Umbilical cord (tissue), 2 donors: Measurements from ENCODE around the gene PTPA. TPM values are rescaled to one million over a fixed set of nuclear protein-coding genes. Genes with fewer than 3 reads are reported as not detected.
A peak's percentile ranks its signal among the peaks of the same experiment; 100 is the strongest.

ENCODE experiments used
- DNase-seq: peaks from one replicate; pipeline ENCODE4 v3.0.0-alpha.2; 2015; ENCODE audit warnings: low spot score
- total RNA-seq: library from RNA; depleted of rRNA; stranded (reverse); fragments of >200 nt; gene quantifications from one replicate; pipeline ENCODE4 v1.2.3, GENCODE V29; 2014; ENCODE audit warnings: low replicate concordance; ENCODE audit not compliant: insufficient read depth

The PTPA gene
- total RNA-seq, 1 donor from 2014 or later: 24.1 TPM

- no peak for DNase-seq
Measured at GRCh38 chr9:129081388-129081904, 29.8 kb upstream of the PTPA start.

GRCh38 chr9:129084087-129084486 lies 27.1 kb upstream of the PTPA start:
- DNase-seq: no peak

GRCh38 chr9:129089246-129089645 lies 22.0 kb upstream of the PTPA start:
- DNase-seq: no peak

- no peak for DNase-seq
Measured at GRCh38 chr9:129093602-129094386, 17.4 kb upstream of the PTPA start.

GRCh38 chr9:129094387-129095169 lies 16.6 kb upstream of the PTPA start:
- no peak for DNase-seq

- DNase-seq: no peak
Measured at GRCh38 chr9:129095170-129095667, 16.0 kb upstream of the PTPA start.

DNA sequence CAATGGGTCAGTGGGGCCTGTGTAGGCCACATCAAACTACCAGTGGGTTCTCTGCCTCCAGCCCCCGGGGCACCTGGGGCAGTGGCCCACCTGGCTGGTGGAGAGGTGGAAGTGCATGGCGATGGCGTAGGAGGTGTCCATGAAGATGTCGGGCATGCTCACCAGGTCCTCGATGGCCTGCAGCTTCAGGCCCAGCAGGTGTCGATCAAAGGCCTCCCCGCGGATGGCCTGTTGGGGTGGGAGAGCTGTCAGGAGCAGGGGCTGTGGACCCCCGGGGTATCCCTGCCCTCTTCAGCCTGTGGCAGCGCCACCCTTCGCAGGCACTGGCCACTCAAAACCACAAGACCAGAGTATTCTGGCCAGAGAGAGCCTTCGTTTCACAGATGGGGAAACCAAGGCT lies 15.3 kb upstream of the PTPA start:
- DNase-seq: no peak

DNA sequence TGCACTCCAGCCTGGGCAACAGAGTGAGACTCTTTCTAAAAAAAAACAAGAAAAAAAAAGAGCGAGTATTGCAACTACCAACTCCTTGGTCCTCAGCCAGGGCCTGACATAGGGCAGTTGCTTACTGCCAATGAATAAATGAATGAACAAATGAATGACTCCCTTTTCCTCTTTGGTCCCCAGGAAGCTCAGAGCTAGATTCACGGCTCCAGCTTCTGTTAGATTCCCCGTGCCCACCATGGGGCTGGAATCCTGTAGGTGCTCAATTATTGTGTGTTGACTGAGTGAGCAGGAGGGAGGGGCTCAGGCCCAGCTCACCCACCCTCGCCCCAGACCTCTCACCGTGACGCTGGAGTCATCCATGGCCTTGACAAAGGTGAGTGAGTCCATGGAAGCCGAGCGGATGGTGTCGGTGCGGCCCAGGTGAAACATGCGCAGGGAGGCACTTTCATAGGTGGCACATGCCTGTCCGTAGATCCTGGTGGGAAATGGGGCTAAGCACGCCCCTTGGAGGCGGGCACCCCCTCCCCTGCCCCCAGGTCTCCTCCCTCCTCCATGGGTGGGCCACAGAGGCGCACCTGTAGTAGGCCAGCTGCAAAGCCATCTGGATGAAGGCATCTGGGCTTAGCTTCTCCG lies 13.4 kb upstream of the PTPA start:
- no peak for DNase-seq

DNA sequence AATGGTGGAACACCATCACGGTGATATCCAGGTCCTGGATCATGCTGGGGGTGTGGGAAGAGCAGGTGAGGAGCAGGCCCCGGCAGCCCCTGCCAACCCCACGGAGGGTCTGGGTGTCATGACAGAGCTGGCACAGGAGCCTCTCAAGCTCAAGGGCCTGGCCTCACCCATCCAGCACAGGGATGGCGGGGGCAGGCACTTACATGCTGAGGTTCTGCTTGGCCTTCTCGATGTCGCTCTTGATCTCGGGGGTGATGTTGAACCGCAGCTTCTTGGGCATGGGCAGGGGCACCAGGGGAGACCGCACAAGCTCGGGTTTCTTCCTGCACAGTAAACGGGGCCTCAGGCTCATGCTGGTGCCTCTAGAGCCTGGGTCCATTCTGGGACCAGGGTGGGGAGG lies 12.9 kb upstream of the PTPA start:
- no peak for DNase-seq

DNA sequence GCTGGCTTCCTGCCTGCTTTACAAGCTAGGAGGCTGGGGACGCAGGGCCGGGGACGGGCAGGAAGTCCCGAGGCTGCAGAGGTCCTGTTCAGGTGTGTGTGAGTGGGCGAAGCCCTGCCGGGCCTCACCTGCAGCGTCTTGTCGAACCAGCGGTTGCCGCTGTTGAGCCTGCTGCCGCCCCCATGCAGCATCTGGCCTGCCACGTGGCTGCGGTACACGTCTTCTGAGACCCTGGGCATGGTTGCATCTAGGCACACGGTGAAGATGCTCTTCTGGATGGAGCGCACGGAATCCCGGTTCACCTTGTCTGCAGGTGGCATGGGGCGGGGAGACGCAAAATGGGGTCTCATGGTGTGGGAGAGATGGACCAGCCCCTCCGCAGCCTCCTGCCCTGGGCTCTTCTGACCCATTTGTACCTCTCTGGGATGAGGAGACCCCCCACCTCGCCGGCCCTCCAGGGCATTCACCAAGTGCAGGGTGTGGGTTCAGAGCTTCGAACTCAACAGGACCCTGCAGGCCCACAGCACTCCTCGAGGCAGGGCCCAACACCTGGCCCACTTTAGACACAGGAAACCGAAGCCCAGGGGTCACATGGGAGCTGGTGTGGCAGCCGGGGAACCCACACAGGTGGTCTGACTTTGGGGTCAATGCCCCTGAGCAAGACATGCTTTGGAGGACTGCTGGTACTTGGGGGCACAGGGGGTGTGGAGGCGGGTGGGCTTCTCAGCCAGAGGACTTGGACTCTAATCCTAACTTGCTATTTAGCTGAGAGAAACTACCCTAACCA lies 10.6 kb upstream of the PTPA start:
- no peak for DNase-seq

DNA sequence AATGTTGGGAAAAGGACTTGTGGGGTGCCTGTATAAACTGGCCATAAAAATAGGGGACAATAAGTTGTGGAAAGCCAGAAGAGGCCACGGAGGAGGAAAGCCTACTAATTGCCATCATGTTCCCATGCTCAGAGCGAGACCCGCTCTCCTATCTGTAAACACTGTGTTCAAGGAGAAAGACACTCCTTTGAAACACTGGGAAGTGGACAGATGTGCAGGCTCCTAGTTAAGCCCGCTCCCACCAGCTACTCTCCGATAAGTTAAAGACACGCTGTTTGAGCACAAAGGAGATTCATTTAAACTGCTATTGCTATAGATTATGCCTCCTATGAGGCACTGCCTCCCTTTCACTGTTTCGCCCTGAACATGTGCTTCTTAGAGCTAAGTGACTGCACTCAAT lies 9.9 kb upstream of the PTPA start:
- DNase-seq: no peak

DNA sequence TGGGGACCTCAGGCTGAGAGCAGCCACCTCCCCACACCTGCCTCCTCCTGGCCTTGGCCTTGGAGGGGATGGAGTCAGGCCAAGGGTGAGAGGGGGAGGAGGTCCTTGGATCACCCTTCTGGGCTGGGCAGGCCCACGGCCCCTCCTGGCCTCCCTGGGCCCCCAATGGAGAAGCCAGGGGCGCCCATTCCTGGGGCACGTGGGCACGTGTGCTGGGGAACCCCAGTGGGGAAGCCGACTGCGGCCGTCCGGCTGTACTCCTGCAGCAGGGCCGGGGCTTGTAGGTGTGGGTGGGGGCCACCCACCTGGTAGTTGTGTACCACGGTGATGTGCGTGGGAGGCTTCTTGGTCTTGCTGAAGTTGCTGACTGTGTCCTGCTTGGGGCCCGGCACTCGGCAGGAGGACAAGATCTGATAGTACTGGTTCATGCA lies 9.1 kb upstream of the PTPA start:
- DNase-seq: no peak

GRCh38 chr9:129102791-129103594 lies 8.2 kb upstream of the PTPA start:
- peak; percentile 45 for DNase-seq

DNA sequence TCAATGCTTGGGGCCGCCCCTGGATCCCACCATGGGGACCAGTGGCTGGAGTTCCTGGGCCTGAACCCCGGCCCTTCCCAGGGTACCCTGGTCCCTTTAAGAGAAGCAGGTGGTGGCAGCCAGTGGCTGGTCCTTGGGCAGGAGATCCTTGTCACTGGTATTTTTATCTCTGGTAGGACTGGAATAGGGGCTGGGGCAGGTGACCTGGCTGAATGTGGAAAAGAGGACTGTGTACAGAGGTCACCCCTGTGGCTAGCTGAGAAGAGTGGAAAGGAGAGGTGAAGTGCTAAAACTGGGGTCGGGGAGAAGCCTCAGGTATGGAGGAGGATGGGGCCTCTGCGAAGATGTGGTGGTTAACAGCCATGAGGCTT lies 7.6 kb upstream of the PTPA start:
- no peak for DNase-seq

- DNase-seq: no peak
Measured at GRCh38 chr9:129104051-129104450, 7.2 kb upstream of the PTPA start.

DNA sequence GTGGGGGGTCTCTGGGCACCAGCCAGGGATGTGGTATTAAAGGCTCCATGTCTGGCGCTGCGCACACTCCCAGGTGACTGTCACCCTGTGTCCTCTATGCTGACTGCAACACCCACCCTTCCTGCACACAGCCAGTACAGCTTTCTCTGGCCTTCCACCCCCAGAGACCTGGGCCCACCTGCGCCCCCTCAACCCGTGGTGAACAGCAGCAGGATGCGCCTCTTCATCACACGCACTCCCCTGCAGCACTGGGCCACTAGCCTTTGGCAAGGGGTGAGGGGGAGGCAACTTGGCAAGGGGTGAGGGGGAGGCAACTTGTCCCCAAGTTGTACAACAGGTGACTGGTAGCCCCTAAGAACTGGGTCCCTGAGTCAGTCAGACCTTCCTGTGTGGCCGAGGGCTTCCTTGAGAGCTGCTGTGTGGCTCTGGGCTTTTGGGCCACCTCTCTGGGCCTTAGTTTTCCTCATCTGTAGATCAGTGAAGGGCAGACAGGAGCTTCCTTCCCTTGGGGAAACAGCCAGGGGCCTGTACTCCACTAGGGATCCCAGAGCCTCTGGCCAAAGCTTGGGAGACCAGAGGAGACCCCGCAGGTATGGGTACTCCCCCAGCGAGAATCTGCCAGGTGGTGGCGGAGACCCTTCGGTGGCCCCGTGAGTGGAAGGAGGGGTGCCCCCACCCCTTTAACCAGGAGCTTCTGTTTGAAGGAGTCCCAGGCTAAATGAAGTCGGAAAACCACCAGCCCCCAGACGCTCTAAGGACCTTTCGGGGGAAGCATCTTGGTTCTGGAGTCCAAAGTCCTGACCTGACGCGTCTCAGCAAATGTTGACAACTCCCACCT lies 5.1 kb upstream of the PTPA start:
- no peak for DNase-seq

DNA sequence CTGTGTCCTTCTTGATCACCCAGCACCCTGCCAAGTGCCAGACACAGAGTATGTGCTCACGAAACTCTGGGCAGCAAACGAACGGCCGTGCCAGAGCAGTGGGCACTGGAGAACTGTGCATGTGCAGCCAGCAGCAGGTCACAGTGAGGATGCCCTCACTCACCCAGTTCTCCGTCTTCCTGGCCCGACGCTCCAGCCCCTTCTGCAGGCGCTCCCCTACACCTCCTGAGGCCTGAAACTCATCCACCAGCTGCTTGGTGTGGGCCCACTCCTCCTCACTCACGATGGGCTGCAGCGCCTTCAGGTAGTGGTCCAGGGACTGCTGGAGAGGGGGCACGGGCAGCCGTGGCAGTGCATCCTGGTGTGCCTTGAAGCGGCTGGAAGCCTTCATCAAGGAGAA lies 3.6 kb upstream of the PTPA start:
- DNase-seq: no peak

DNA sequence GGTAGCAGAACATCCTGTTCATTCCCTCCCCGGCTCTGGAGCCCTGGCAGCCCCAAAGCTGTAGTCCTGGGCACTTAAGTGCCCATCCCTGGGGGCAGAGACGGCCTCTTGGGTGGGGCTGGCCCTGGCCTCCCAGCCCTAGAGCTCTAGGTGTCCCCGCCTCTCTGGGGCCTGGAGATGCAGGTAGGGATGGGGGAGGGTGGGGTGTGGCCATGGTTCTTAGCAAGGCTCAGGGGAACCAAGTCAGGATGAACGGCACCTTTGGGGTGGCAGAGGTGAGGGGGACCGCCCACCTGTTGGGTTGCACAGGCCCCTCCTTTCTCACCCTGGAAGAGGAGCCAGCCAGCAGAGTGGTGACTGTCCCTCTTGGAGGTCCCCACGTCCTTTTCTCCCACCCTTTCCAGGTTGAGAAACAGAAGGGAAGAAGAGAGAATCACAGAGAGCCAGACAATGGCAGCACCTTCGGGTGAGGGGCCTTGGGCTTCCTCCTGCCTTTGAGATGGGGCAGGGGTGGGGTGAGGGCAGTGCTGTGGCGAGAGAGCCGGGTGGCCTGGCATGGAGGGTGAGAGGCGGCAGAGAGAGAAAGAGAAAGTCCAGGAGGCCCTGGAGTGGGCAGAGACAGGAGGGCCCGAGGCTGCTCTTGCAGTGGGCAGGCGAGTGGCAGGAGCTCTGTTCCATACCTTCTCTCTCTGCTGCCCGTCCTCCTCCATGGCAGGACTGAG lies 3.0 kb upstream of the PTPA start:
- DNase-seq: no peak
